Measurements from ENCODE around the gene SPIN2B. TPM values are rescaled to one million over a fixed set of nuclear protein-coding genes. Genes with fewer than 3 reads are reported as not detected.

The SPIN2B gene
- total and polyA plus RNA-seq, 2 donors (not counting 3 experiments of a cell fraction or from before 2014, with no cell fraction given), result 7.1 to 8.8 TPM

DNA sequence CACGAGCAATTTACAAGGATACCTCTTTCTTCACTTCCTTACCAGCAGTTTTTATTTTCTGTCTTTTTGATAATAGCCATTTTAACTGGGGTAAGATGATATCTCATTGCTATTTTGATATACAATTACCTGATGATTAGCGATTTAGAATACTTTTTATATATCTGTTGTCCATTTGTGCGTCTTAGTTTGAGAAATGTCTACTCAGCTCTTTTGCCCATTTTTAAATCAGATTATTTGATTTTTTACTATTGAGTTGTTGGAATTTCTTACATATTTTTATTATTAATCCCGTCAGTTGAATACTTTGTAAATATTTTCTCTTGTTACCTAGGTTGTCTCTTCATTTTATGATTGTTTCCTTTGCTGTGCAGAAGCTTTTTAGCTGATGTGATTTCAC, 17.3 kb upstream of the SPIN2B start:
- H3K4me1 ChIP-seq (ENCODE audit: control insufficient read depth, extremely low read depth, insufficient read depth, low read length), result no peaks in the 10 kb centered on the region
- no TSS peak for BruUV-seq (replicated peaks)
- no peak for FAIRE-seq
- no peaks in the 10 kb centered on the region for H3K9me1 ChIP-seq (replicated peaks; ENCODE audit: control insufficient read depth, extremely low read depth, insufficient read depth, low read length)
- ChIA-PET POLR2A (no interaction called here), CTCF (no interaction called here)
- no peak overlapping the region for H3K4me3 ChIP-seq (replicated peaks in 1 of 3; ENCODE audit: insufficient read depth in 1 of 3, low read depth in 1 of 3, low read length in 3 of 3)
- H3K9ac ChIP-seq (replicated peaks; ENCODE audit: extremely low read depth, insufficient read depth, low read length), result no peak overlapping the region
- H3K79me2 ChIP-seq (ENCODE audit: control insufficient read depth, insufficient read depth, low read length), result no peaks in the 10 kb centered on the region
- H3K4me2 ChIP-seq (ENCODE audit: insufficient read depth, low read length), result no peak overlapping the region
- no peaks in the 10 kb centered on the region for H3K9me3 ChIP-seq (replicated peaks; ENCODE audit: control insufficient read depth, insufficient read depth, low read length)
- H2AFZ ChIP-seq (ENCODE audit: low read depth, low read length), result no peak overlapping the region
- H3K27ac ChIP-seq (ENCODE audit: insufficient read depth, low read depth, low read length), result no peak overlapping the region
- TF ChIP-seq, protein P1, sequence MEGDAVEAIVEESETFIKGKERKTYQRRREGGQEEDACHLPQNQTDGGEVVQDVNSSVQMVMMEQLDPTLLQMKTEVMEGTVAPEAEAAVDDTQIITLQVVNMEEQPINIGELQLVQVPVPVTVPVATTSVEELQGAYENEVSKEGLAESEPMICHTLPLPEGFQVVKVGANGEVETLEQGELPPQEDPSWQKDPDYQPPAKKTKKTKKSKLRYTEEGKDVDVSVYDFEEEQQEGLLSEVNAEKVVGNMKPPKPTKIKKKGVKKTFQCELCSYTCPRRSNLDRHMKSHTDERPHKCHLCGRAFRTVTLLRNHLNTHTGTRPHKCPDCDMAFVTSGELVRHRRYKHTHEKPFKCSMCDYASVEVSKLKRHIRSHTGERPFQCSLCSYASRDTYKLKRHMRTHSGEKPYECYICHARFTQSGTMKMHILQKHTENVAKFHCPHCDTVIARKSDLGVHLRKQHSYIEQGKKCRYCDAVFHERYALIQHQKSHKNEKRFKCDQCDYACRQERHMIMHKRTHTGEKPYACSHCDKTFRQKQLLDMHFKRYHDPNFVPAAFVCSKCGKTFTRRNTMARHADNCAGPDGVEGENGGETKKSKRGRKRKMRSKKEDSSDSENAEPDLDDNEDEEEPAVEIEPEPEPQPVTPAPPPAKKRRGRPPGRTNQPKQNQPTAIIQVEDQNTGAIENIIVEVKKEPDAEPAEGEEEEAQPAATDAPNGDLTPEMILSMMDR (IDR thresholded peaks at IDR 0.05; ENCODE audit: extremely low read depth in 1 of 2, insufficient read depth in 1 of 2, low read depth in 1 of 2, low read length in 2 of 2), result no peak
- TF ChIP-seq FOS (IDR thresholded peaks at IDR 0.05; ENCODE audit: borderline replicate concordance, insufficient read depth, low read length) (no peak), POLR2AphosphoS5 (IDR thresholded peaks at IDR 0.05; ENCODE audit: insufficient read depth, low read depth, low read length) (no peak), JUN (IDR thresholded peaks at IDR 0.05; ENCODE audit: borderline replicate concordance, insufficient read depth, insufficient read length, low read depth) (no peak), EZH2 (IDR thresholded peaks at IDR 0.05; ENCODE audit: borderline replicate concordance, low read depth, low read length, severe bottlenecking) (no peak), MYC (IDR thresholded peaks at IDR 0.05; ENCODE audit: low read depth, low read length) (no peak), GATA2 (IDR thresholded peaks at IDR 0.05; ENCODE audit: insufficient read depth, insufficient read length, low read depth, low read length) (no peak), POLR2A (IDR thresholded peaks at IDR 0.05; ENCODE audit: low read depth, low read length) (no peak)
- TF ChIP-seq, protein P2, sequence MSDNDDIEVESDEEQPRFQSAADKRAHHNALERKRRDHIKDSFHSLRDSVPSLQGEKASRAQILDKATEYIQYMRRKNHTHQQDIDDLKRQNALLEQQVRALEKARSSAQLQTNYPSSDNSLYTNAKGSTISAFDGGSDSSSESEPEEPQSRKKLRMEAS (IDR thresholded peaks at IDR 0.05; ENCODE audit: insufficient read depth, insufficient read length), result no peak
- dilution Hi-C loops (cut with MboI; ENCODE audit: extremely low pct_ligation_motif_present, low sequenced_read_pairs), result no loop called here
- no peaks in the 10 kb centered on the region for H4K20me1 ChIP-seq (replicated peaks; ENCODE audit: control insufficient read depth, extremely low read depth, insufficient read depth, low read length)
- no peak for DNase-seq (ENCODE audit: low read depth, low spot score)
- no peaks in the 10 kb centered on the region for H3K36me3 ChIP-seq (ENCODE audit: control insufficient read depth in 2 of 2, extremely low read depth in 1 of 2, insufficient read depth in 2 of 2, low read length in 2 of 2)
- intact Hi-C loops (cut with micrococcal nuclease), result no loop called here
- no peaks in the 10 kb centered on the region for H3K27me3 ChIP-seq (ENCODE audit: control insufficient read depth in 2 of 2, insufficient read depth in 2 of 2, low read length in 2 of 2)
